Glomerular visceral epithelial cell (primary cell): ENCODE data around the gene PCYOX1L.

Experiments used
- DNase-seq: peaks from one replicate; pipeline ENCODE4 v3.0.0-alpha.2; 2016; ENCODE audit errors: extremely low spot score

PCYOX1L gene

GRCh38 chr5:149407323-149408251 lies 49.7 kb downstream of the PCYOX1L start:
- DNase-seq, result no peak

- DNase-seq, result no peak
These were observed 50.6 kb downstream of the PCYOX1L start for GRCh38 chr5:149408252-149409099.

- no peak for DNase-seq
These were observed 51.6 kb downstream of the PCYOX1L start for GRCh38 chr5:149409268-149409948.

GRCh38 chr5:149410071-149410470 lies 52.2 kb downstream of the PCYOX1L start:
- no peak for DNase-seq

GRCh38 chr5:149410721-149411432 lies 53.0 kb downstream of the PCYOX1L start:
- no peak for DNase-seq

- no peak for DNase-seq
These were observed 54.1 kb downstream of the PCYOX1L start for GRCh38 chr5:149411738-149412519.

GRCh38 chr5:149412783-149413476 lies 55.1 kb downstream of the PCYOX1L start:
- DNase-seq, result no peak

GRCh38 chr5:149413477-149414210 lies 55.8 kb downstream of the PCYOX1L start:
- DNase-seq, result no peak

GRCh38 chr5:149414405-149415065 lies 56.7 kb downstream of the PCYOX1L start:
- DNase-seq, result peak; percentile 60

GRCh38 chr5:149415066-149415967 lies 57.5 kb downstream of the PCYOX1L start:
- peak; percentile 70 for DNase-seq

GRCh38 chr5:149416987-149417710 lies 59.3 kb downstream of the PCYOX1L start:
- DNase-seq, result no peak

GRCh38 chr5:149417711-149418368 lies 60.0 kb downstream of the PCYOX1L start:
- DNase-seq, result no peak

GRCh38 chr5:149418910-149419531 lies 61.2 kb downstream of the PCYOX1L start:
- DNase-seq, result no peak
